HCT116 (cell line): Measurements from ENCODE around the gene CSNK2A1.

Experiments
- CBX3 ChIP-seq: IDR thresholded peaks from 2 replicates; pipeline ENCODE4 v1.6.1; 2012; ENCODE audit warnings: low read depth
- EGR1 ChIP-seq: IDR thresholded peaks from 2 replicates; pipeline ENCODE4 v1.6.1; 2012; ENCODE audit warnings: low read depth
- ELF1 ChIP-seq: IDR thresholded peaks from 2 replicates; pipeline ENCODE4 v1.6.1; 2012; ENCODE audit warnings: low read depth, borderline replicate concordance
- EZH2 ChIP-seq: fragments of 200-600 bp; sonication (generic); IDR thresholded peaks from 2 replicates; pipeline ENCODE4 v1.6.1; 2017; ENCODE audit warnings: antibody characterized with exemption, mixed run types
- EZH2phosphoT487 ChIP-seq: fragments of 200-600 bp; IDR thresholded peaks from 2 replicates; pipeline ENCODE4 v1.6.1; 2018; ENCODE audit warnings: antibody characterized with exemption, borderline replicate concordance
- RAD21 ChIP-seq: IDR thresholded peaks from 2 replicates; pipeline ENCODE4 v1.6.1; 2012; ENCODE audit warnings: low read depth, mild to moderate bottlenecking
- REST ChIP-seq: IDR thresholded peaks from 2 replicates; pipeline ENCODE4 v1.6.1; 2012; ENCODE audit warnings: low read depth
- TCF7L2 ChIP-seq: IDR thresholded peaks from 2 replicates; pipeline ENCODE4 v1.7.0; 2011; ENCODE audit warnings: borderline replicate concordance, inconsistent platforms; ENCODE audit not compliant: insufficient read depth, insufficient read length; ENCODE audit errors: extremely low read depth
- ZFX ChIP-seq: fragments of 450-650 bp; IDR thresholded peaks from 2 replicates; pipeline ENCODE4 v1.6.1; 2017
- TF ChIP-seq, protein P1 (sequence below), 3 experiments: fragments of 200-600 bp in 1 of 3; sonication (generic) in 1 of 3; IDR thresholded peaks in 2 of 3; conservative IDR thresholded peaks in 1 of 3; 2 replicates each; pipeline ENCODE4 v1.5.1; 2012 to 2017; ENCODE audit warnings: low read depth in 2 of 3, low read length in 2 of 3, antibody characterized with exemption in 1 of 3, borderline replicate concordance in 1 of 3, control low read depth in 1 of 3, mild to moderate bottlenecking in 1 of 3, mixed read lengths in 1 of 3, mixed run types in 1 of 3, moderate library complexity in 1 of 3; ENCODE audit not compliant: insufficient read depth in 1 of 3

GRCh38 chr20:479487-479886 is 64.1 kb downstream of the CSNK2A1 start:
- TF ChIP-seq RAD21 (no peak), EGR1 (no peak), EZH2phosphoT487 (no peak), TCF7L2 (no peak), EZH2 (no peak), REST (no peak), ELF1 (no peak), ZFX (no peak), CBX3 (no peak)
- TF ChIP-seq, protein P1, sequence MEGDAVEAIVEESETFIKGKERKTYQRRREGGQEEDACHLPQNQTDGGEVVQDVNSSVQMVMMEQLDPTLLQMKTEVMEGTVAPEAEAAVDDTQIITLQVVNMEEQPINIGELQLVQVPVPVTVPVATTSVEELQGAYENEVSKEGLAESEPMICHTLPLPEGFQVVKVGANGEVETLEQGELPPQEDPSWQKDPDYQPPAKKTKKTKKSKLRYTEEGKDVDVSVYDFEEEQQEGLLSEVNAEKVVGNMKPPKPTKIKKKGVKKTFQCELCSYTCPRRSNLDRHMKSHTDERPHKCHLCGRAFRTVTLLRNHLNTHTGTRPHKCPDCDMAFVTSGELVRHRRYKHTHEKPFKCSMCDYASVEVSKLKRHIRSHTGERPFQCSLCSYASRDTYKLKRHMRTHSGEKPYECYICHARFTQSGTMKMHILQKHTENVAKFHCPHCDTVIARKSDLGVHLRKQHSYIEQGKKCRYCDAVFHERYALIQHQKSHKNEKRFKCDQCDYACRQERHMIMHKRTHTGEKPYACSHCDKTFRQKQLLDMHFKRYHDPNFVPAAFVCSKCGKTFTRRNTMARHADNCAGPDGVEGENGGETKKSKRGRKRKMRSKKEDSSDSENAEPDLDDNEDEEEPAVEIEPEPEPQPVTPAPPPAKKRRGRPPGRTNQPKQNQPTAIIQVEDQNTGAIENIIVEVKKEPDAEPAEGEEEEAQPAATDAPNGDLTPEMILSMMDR (IDR thresholded peaks at IDR 0.05 in 2 of 3, conservative IDR thresholded peaks at IDR 0.05 in 1 of 3; ENCODE audit: borderline replicate concordance in 1 of 3, insufficient read depth in 1 of 3, low read depth in 2 of 3, low read length in 2 of 3), result no peak
